Caco-2 (cell line): ENCODE measurements around the gene CCDC159. TPM values are rescaled to one million over a fixed set of nuclear protein-coding genes. Genes with fewer than 3 reads are reported as not detected.
A peak's percentile ranks its signal among the peaks of the same experiment; 100 is the strongest.

Experiments
- BruUV-seq: library from RNA; stranded (reverse); fragments of 400-500 nt; replicated peaks from 2 replicates; lab custom pipeline; 2021; lab: Mats Ljungman, UMichigan
- CTCF ChIA-PET: fragments of 300-600 bp; sonication (Branson Sonifier 250); formaldehyde crosslinking; loops from one replicate; lab custom pipeline; 2022; ENCODE audit warnings: antibody characterized with exemption; lab: Charles Lee
- POLR2A ChIA-PET: fragments of 300-600 bp; sonication (Branson Sonifier 250); formaldehyde crosslinking; loops from one replicate; lab custom pipeline; 2022; ENCODE audit warnings: antibody characterized with exemption; lab: Charles Lee
- DNase-seq, 2 experiments: peaks; one replicate each; pipeline versions ENCODE4 v3.0.0 to v3.0.0-alpha.2; 2020 to 2022
- H3K27me3 ChIP-seq: replicated peaks from 2 replicates; pipeline ENCODE4 v1.6.0; 2011; ENCODE audit warnings: low read length; ENCODE audit not compliant: control insufficient read depth, insufficient read depth
- H3K36me3 ChIP-seq: 2 replicates; pipeline ENCODE4 v1.5.1; 2011; ENCODE audit warnings: low read length; ENCODE audit not compliant: control insufficient read depth, insufficient read depth
- H3K4me1 ChIP-seq: fragments of 250-450 bp; sonication (Bioruptor Pico); 2 replicates; pipeline ENCODE4 v1.5.1; 2020; ENCODE audit warnings: mild to moderate bottlenecking
- H3K4me3 ChIP-seq: 2 replicates; pipeline ENCODE4 v1.5.1; 2011; ENCODE audit warnings: low read depth, mild to moderate bottlenecking, control low read depth, low read length
- H3K9me3 ChIP-seq: fragments of 250-450 bp; sonication (Bioruptor Pico); 2 replicates; pipeline ENCODE4 v1.5.1; 2020; ENCODE audit warnings: mild to moderate bottlenecking, moderate library complexity
- H3K27ac Mint-ChIP-seq: one replicate; pipeline ENCODE4 v1.8.0; 2022; ENCODE audit warnings: mixed read lengths; ENCODE audit not compliant: unreplicated experiment
- H3K27me3 Mint-ChIP-seq: one replicate; pipeline ENCODE4 v1.8.0; 2022; ENCODE audit warnings: mixed read lengths; ENCODE audit not compliant: insufficient read depth, unreplicated experiment
- H3K36me3 Mint-ChIP-seq: one replicate; pipeline ENCODE4 v1.8.0; 2022; ENCODE audit warnings: mild to moderate bottlenecking, mixed read lengths; ENCODE audit not compliant: insufficient read depth, unreplicated experiment
- H3K4me1 Mint-ChIP-seq: one replicate; pipeline ENCODE4 v1.8.0; 2022; ENCODE audit warnings: low read depth, mixed read lengths; ENCODE audit not compliant: unreplicated experiment
- H3K4me3 Mint-ChIP-seq: one replicate; pipeline ENCODE4 v1.8.0; 2022; ENCODE audit warnings: mild to moderate bottlenecking, moderate library complexity, mixed read lengths; ENCODE audit not compliant: unreplicated experiment
- H3K9me3 Mint-ChIP-seq: one replicate; pipeline ENCODE4 v1.8.0; 2022; ENCODE audit warnings: mixed read lengths; ENCODE audit not compliant: unreplicated experiment
- intact Hi-C: fragments of 100-400 bp; cut with micrococcal nuclease; formaldehyde crosslinking; loops from one replicate; pipeline ENCODE4 v1.10.0; 2022; ENCODE audit not compliant: unreplicated experiment
- total RNA-seq: library from RNA; stranded (reverse); gene quantifications from 2 replicates; pipeline ENCODE4 v1.2.3, GENCODE V29; 2022
- TF ChIP-seq, protein P1 (sequence below), 2 experiments: fragments of 200-600 bp in 1 of 2; IDR thresholded peaks; 1 replicate in 1 of 2; 2 replicates in 1 of 2; pipeline versions ENCODE4 v1.5.1 to v1.8.0; 2011 to 2022; ENCODE audit warnings: antibody characterized with exemption in 1 of 2, control low read depth in 1 of 2, inconsistent platforms in 1 of 2, low read depth in 1 of 2, low read length in 1 of 2, mild to moderate bottlenecking in 1 of 2, moderate library complexity in 1 of 2; ENCODE audit not compliant: insufficient read depth in 1 of 2, severe bottlenecking in 1 of 2, unreplicated experiment in 1 of 2

CCDC159 gene
- total RNA-seq, 1 experiment from 2014 or later, result 13.9 TPM

DNA sequence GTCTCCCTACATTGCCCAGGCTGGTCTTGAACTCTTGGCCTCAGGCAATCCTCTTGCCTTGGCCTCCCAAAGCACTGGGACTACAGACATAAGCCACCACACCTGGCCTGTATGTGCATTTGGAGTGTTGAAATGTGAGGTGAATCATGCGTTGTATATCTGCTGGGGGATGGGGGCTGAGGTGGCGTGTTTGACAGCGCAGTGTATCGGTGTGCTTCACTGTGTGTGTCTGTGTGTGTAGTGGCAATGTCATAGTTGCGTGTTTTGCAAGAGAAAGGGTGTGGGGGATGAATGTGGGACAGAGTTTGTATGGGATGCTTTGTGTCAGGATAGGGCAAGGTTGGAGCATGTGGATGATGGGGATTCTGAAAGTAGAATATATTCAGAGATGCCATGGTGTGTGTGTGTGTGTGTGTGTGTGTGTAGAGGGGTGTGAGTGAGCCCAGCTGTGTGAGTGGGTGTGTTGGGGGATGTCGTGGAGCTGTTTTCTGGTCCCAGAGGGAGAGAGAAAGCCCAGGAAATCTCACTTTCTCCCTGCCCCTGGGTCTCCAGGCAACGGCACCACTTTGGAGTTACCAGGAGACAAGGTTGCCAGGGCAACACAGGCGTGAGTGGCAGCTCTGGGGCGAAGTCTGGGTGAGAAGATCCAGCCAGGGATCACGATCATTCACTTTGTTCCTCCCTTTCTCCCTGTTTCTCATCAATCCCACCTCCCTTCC is 27.0 kb downstream of the CCDC159 start:
- H3K4me1 ChIP-seq, result peaks cover 10% of the 10 kb centered on the region; the same call in 1 of the 2 replicates
- Mint-ChIP-seq H3K4me3 (peak overlapping the region; percentile 41), H3K27me3 (no peaks in the 10 kb centered on the region), H3K36me3 (peaks cover 14% of the 10 kb centered on the region), H3K4me1 (no peaks in the 10 kb centered on the region), H3K9me3 (no peaks in the 10 kb centered on the region), H3K27ac (peak overlapping the region; percentile 8)
- no peak overlapping the region for H3K4me3 ChIP-seq
- no peak for DNase-seq
- H3K27me3 ChIP-seq, result no peaks in the 10 kb centered on the region
- ChIA-PET CTCF (interaction anchor here (1.6 to 2.1 kb wide), 2 partner anchors 10 to 79 kb away, joined by 4 to 26 read pairs; partner anchors contain the start of gene EPOR), POLR2A (no interaction called here)
- no TSS peak for BruUV-seq
- no peaks in the 10 kb centered on the region for H3K9me3 ChIP-seq
- intact Hi-C loops, result no loop called here
- no peaks in the 10 kb centered on the region for H3K36me3 ChIP-seq
- TF ChIP-seq, protein P1, sequence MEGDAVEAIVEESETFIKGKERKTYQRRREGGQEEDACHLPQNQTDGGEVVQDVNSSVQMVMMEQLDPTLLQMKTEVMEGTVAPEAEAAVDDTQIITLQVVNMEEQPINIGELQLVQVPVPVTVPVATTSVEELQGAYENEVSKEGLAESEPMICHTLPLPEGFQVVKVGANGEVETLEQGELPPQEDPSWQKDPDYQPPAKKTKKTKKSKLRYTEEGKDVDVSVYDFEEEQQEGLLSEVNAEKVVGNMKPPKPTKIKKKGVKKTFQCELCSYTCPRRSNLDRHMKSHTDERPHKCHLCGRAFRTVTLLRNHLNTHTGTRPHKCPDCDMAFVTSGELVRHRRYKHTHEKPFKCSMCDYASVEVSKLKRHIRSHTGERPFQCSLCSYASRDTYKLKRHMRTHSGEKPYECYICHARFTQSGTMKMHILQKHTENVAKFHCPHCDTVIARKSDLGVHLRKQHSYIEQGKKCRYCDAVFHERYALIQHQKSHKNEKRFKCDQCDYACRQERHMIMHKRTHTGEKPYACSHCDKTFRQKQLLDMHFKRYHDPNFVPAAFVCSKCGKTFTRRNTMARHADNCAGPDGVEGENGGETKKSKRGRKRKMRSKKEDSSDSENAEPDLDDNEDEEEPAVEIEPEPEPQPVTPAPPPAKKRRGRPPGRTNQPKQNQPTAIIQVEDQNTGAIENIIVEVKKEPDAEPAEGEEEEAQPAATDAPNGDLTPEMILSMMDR (IDR thresholded peaks at IDR 0.05; ENCODE audit: insufficient read depth in 1 of 2, low read depth in 1 of 2, low read length in 1 of 2, severe bottlenecking in 1 of 2, unreplicated experiment in 1 of 2), result no peak

GRCh38 chr19:11373885-11374432 is 27.6 kb downstream of the CCDC159 start:
- peak overlapping the region; percentile 8 for H3K27ac Mint-ChIP-seq
- Histone ChIP-seq H3K36me3 (no peaks in the 10 kb centered on the region), H3K4me3 (peak overlapping the region; percentile 85), H3K27me3 (no peaks in the 10 kb centered on the region), H3K4me1 (peaks cover 10% of the 10 kb centered on the region; the same call in 1 of the 2 replicates), H3K9me3 (no peaks in the 10 kb centered on the region)
- TF ChIP-seq, protein P1 (IDR thresholded peaks at IDR 0.05; ENCODE audit: insufficient read depth in 1 of 2, low read depth in 1 of 2, low read length in 1 of 2, severe bottlenecking in 1 of 2, unreplicated experiment in 1 of 2), result no peak
- peaks cover 14% of the 10 kb centered on the region for H3K36me3 Mint-ChIP-seq
- no peaks in the 10 kb centered on the region for H3K9me3 Mint-ChIP-seq
- no peaks in the 10 kb centered on the region for H3K4me1 Mint-ChIP-seq
- ChIA-PET POLR2A (interaction anchor here (0.7 to 1.7 kb wide), 10 partner anchors 10 to 1776 kb away, joined by 3 to 19 read pairs (median 10); partner anchors contain the start of genes CCDC159, ECSIT, EPOR and IER2), CTCF (interaction anchor here (0.7 to 2.1 kb wide), 11 partner anchors 10 to 463 kb away, joined by 3 to 30 read pairs (median 8); partner anchors contain the start of genes EPOR, ODAD3 and PRKCSH)
- no peak overlapping the region for H3K4me3 Mint-ChIP-seq
- intact Hi-C loops, result loop anchor here (2.0 kb wide), 2 partner anchors 27 to 81 kb away; partner anchors contain the start of genes CCDC159 and TMEM205
- H3K27me3 Mint-ChIP-seq, result no peaks in the 10 kb centered on the region
- no TSS peak for BruUV-seq
- DNase-seq, result no peak
